GM12891 (cell line): ENCODE measurements around the gene RERE.

Experiments used
- POLR2A ChIP-seq: IDR thresholded peaks from 2 replicates; pipeline ENCODE4 v1.6.1; 2011; ENCODE audit warnings: low read depth, low read length, control low read depth
- POLR2AphosphoS5 ChIP-seq: IDR thresholded peaks from 2 replicates; pipeline ENCODE4 v1.6.1; 2011; ENCODE audit warnings: low read depth, low read length, control low read depth
- POU2F2 ChIP-seq: IDR thresholded peaks from 2 replicates; pipeline ENCODE4 v1.6.1; 2011; ENCODE audit warnings: low read depth, mild to moderate bottlenecking, control low read depth, low read length, moderate library complexity
- SPI1 ChIP-seq: IDR thresholded peaks from 2 replicates; pipeline ENCODE4 v1.6.1; 2011; ENCODE audit warnings: low read depth, low read length, control low read depth
- TAF1 ChIP-seq: IDR thresholded peaks from 2 replicates; pipeline ENCODE4 v1.6.1; 2011; ENCODE audit warnings: low read depth, low read length, control low read depth

- TF ChIP-seq TAF1: no peak
- TF ChIP-seq POU2F2: no peak
- no peak for TF ChIP-seq POLR2A
- TF ChIP-seq POLR2AphosphoS5: no peak
- TF ChIP-seq SPI1: no peak
Measured at GRCh38 chr1:8848663-8849386, 31.4 kb upstream of the RERE start.
